ENCODE data around the gene CCDC71.

The CCDC71 gene

GRCh38 chr3:49124991-49125670 lies 41.0 kb downstream of the CCDC71 start:
- no peak for DNase-seq

GRCh38 chr3:49124203-49124602 lies 41.9 kb downstream of the CCDC71 start:
- no peak for DNase-seq

- no peak for DNase-seq
Observed at GRCh38 chr3:49123687-49124086, 42.4 kb downstream of the CCDC71 start.

- DNase-seq = no peak
Observed at GRCh38 chr3:49122886-49123545, 43.1 kb downstream of the CCDC71 start.

- DNase-seq = no peak
Observed at GRCh38 chr3:49122451-49122850, 43.7 kb downstream of the CCDC71 start.

GRCh38 chr3:49122022-49122421 lies 44.1 kb downstream of the CCDC71 start:
- DNase-seq = no peak

GRCh38 chr3:49121132-49121736 lies 44.9 kb downstream of the CCDC71 start:
- DNase-seq = no peak

- peak; percentile 95 for DNase-seq
Observed at GRCh38 chr3:49120438-49121131, 45.5 kb downstream of the CCDC71 start, which contains the start of gene USP19. USP19 (minus strand) TSS chr3:49120823; CDS start chr3:49119145, 1,678 bp downstream.

- DNase-seq = no peak
Observed at GRCh38 chr3:49120096-49120437, 46.1 kb downstream of the CCDC71 start.

GRCh38 chr3:49119439-49119838 lies 46.7 kb downstream of the CCDC71 start:
- DNase-seq = no peak

GRCh38 chr3:49119036-49119435 lies 47.1 kb downstream of the CCDC71 start:
- DNase-seq = no peak
